HG03460 (cell line): ENCODE data around the gene ATOH8.
A peak's percentile ranks its signal among the peaks of the same experiment; 100 is the strongest.
"Not testable (repeated sequence)": the region's sequence is repeated elsewhere in the genome, so short reads cannot be mapped to it uniquely, and the experiment has no call there.

Experiments used
- ATAC-seq: cut with Tn5 transposase; IDR thresholded peaks from one replicate; pipeline ENCODE4 v1.9.1; 2021; ENCODE audit not compliant: unreplicated experiment

Gene ATOH8, protein sequence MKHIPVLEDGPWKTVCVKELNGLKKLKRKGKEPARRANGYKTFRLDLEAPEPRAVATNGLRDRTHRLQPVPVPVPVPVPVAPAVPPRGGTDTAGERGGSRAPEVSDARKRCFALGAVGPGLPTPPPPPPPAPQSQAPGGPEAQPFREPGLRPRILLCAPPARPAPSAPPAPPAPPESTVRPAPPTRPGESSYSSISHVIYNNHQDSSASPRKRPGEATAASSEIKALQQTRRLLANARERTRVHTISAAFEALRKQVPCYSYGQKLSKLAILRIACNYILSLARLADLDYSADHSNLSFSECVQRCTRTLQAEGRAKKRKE

GRCh38 chr2:85753525-85754312, at the start of gene ATOH8:
Gene ATOH8, plus strand, starts transcription at chr2:85753991. Its CDS starts 199 bp downstream, at chr2:85754190.
- ATAC-seq: no peak

- ATAC-seq: no peak
These were observed 49.8 kb upstream of the ATOH8 start for GRCh38 chr2:85704038-85704437.

- ATAC-seq: peak; percentile 51
These were observed 48.8 kb upstream of the ATOH8 start for GRCh38 chr2:85704800-85705679.

- ATAC-seq: no peak
These were observed 48.1 kb upstream of the ATOH8 start for GRCh38 chr2:85705680-85706039.

DNA sequence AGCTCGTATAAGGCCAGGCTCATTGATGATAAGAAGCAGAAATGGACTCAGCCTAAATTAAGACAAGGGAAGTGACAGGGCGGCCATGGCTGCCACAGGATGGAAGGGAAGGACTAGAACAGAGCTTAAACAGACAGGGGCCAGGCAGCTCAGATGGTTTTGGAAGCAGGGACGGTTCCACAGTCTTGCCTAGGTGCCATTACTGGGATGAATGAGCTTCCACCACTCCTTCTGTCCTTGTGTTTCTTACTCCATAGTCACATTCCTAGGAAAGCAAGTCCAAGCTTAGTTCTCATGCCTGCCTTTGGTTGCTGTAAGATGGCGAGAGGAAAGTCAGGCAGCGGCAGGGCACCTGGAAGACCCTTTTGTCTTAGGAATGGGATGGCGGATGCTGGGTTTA, 47.7 kb upstream of the ATOH8 start:
- no peak for ATAC-seq

DNA sequence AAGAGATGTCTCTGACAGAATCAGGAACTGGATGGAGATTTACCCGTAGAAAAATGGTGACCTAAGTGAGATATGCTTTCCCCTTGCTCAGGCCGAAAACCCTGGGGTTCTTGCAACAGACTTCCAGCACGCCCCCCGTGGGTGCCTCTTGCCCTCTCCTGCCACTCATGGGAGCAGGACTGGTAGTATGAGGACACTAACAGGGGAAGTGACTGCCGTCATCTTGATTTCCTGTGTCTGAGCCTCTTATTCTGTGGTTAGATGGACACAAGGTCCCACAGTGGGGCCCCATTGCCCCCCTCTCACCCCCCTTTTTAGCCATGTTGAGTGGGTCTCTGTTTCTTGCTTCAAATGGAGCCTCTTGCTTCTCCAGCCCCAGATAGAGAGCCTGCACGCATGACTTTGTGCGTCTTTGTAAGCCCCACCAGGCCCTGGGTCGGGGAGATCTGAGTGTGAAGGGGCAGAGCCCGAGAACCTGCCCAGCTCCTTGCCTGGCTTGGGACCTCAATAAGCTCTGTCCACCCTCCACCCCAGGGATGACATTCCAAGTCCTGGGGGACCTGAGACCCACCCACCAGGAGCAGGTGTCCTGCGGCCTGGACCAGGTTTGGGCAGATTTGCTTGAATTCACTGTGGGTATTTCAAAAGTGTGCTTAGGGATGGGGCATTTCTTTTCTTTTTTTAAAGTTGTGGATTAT, 47.0 kb upstream of the ATOH8 start:
- no peak for ATAC-seq

DNA sequence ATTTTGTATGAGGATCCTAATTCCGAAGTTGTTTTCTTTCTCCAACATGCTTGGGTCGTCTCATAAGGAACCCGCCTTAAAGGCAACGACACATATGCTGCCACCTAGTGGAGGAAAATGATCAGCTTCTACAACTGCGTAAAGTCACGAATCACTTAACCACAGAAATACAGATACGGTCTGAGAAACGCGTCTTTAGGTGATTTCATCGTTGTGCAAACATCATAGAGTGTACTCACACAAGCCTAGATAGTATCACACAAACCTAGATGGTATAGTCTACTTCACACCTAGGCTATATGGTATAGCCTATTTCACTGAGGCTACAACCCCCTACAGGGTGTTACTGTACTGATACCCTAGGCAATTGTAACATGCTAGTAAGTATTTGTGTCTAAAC, 46.5 kb upstream of the ATOH8 start:
- ATAC-seq: no peak

- ATAC-seq: no peak
These were observed 45.1 kb upstream of the ATOH8 start for GRCh38 chr2:85708641-85709040.

DNA sequence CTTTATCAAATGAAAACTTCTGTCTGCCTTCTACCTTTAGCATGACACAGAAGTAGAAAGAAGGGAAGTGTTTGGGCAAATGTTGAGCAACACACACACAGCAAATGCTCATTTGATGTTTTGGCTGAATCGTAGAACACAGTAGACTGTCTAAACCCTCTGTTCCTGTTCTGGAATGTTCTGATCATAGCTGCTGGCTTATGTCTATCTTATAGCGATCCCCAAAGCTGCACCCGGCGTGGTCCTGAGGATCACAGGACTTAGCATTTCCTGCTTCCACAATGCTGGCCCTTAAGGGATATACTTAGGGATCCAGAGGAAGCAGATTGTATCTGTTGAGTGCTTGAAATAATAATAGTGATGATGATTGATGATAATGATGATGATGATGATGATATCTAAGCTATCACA, 44.4 kb upstream of the ATOH8 start:
- no peak for ATAC-seq

GRCh38 chr2:85710687-85711577, 42.9 kb upstream of the ATOH8 start:
- ATAC-seq: no peak

DNA sequence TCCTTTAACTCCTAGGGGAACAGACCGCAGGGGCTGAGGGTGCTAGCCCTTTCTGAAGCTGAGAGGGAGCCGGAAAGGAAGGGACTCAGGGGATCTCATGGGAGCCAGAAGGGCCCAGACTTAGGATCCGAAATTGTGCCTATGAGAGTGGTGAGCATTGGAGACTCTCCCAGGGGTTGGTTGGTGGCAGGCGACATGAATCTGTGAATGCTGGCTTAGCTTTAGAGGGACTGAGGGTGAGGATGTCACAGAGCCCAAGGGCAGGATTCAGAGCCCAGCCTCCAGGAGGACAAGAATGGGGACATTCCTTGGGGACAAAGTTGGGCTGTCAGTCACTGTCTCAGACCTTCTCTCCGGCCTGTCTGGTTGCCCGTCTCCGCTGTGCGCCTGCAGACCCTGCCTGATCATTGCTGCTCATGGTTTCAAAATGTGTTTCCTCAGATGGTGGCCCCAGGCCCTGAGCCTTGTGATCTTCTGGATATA, 42.2 kb upstream of the ATOH8 start:
- ATAC-seq: no peak

DNA sequence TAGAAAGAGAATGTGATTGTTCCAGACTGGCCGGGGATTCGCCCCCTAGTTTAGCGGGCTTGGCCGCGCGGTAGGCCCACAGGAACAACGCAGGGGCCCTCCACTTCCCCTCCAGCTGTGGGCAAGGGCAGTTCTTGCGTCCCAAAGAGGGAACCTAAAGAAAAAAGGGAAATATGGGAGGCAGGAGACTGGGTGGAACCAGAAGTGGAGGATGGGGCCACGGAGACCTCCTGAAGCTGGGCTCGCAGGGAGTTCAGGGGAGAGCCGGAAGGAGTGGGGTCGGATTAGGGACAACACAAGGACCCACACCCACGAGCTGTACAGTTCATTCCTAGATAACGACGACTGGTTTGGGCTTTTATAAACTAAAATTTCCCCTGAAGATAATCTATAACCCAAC, 41.5 kb upstream of the ATOH8 start:
- no peak for ATAC-seq

DNA sequence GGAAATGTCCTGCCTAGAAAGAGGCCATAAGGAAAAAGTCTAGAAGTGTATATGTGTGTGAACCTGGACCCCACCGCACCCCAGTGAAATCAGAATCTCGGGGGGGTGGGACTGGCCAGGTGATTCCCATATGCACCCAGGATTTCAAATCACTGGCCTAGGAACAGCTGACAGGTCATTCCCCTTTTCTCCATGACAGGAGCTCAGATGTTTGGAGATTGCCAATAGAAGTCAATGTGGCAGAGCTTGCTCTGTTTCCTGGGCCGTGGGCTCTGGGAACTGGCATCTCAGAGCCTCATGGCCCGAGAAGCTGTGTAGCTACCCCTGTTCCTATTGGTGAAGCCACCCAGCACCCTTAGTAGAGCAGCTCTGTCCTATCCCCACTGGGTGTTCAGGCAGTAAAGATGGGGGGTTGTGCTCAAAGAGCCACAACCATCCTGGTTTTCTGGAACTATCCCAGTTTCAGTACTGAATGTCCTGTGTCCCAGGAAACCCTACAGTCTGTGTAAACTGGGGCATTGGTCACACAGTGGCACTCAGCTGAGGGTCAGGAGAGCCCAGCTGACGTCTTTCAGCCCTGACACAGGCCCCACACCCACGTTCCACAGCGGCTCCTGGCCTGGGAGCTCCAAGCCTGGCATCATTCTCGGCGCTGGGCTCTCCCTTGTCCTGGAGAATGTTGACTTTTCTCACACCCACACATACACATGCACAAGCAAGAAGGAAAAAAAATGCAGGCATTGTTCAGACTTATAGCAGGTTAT, 40.8 kb upstream of the ATOH8 start:
- no peak for ATAC-seq

DNA sequence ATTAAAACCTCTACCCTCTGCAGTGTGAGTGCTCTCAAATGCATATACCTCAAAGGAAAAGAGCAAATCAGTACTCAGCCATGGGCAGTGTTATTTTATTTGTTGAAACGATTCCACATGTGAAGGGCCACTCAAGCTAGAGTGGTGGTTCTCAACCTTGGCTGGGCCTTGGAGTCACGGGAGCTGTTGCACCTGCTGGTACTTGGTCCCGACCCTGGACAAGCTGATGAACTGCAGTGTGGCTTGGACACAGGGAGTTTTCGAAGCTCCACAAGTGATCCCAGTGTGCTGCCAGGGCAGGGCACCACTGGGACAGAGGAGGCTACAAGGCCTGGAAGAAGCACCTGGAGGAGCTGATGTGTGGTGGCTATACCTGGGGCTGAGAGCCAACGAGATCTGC, 40.0 kb upstream of the ATOH8 start:
- no peak for ATAC-seq

GRCh38 chr2:85714421-85714820, 39.4 kb upstream of the ATOH8 start:
- ATAC-seq: not testable (repeated sequence)

DNA sequence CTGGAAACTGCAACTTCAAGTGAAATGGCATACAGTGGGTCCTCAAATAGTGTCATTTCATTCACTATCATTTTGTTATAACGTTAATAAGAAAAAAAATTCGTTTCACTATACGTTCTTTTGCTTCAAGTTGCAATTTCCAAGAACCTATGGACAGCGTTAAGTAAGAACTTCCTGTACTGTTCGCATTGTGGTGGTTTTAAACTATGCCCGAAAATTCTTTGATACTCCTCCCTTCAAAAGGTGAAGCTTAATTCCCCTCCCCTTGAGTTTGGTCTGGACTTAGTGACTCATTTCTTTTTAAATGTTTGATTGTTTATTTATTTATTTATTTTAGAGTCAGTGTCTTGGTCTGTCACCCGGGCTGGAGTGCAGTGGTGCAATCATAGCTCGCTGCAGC, 39.0 kb upstream of the ATOH8 start:
- no peak for ATAC-seq

- no peak for ATAC-seq
These were observed 37.4 kb upstream of the ATOH8 start for GRCh38 chr2:85716346-85716914.

DNA sequence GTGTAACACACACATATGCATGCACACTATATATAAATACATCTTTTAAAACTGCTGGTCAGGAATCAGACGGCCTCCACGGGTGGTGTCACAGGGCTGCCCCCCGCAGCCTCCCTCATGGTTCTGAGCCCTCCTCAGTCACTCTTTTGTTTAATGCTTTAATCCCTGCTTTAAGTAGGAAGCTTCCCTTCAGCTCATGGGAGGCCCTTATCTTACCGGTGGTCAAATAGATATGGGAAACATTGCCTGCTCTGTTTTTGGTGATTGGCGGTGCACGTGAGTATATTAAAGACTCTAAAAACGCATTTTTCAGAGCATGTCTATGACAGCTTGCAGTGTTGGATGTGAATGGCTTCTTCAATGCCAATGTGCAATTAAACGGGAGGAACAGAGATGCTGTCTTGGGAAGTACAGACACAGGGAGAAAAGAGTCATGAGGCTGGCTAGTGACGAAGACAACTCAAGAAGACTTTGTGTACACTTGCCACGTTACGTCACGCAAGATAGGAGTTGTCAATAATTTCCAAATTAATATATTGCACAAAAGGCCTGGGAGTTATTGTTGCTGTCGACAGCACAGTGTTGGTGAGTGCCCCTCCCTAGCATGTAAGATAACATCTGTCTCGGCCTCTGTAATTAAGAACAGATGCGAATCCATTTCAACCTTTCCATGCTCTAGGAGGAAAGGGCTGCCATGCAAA, 36.3 kb upstream of the ATOH8 start:
- no peak for ATAC-seq
